Tibial nerve (tissue), 4 donors: Measurements from ENCODE around the gene EFTUD2. TPM values are rescaled to one million over a fixed set of nuclear protein-coding genes. Genes with fewer than 3 reads are reported as not detected.

ENCODE experiments used
- DNase-seq, 2 donors: peaks; one replicate each; pipeline ENCODE4 v3.0.0-alpha.2; 2019; ENCODE audit warnings: low spot score in 2 of 2
- H3K27ac ChIP-seq, 4 donors: fragments of 200-600 bp; sonication (generic) in 3 of 4; one replicate each; pipeline ENCODE4 v1.5.1; 2017 to 2019; ENCODE audit warnings: mild to moderate bottlenecking in 1 of 4
- H3K27me3 ChIP-seq, 2 donors: fragments of 200-600 bp; sonication (generic) in 1 of 2; one replicate each; pipeline versions ENCODE4 v1.5.1 to v1.6.0; 2017 to 2019
- H3K36me3 ChIP-seq, 3 donors: fragments of 200-600 bp; sonication (generic); one replicate each; pipeline ENCODE4 v1.5.1; 2018 to 2019
- H3K4me1 ChIP-seq, 4 donors: fragments of 200-600 bp; sonication (generic) in 3 of 4; one replicate each; pipeline ENCODE4 v1.5.1; 2017 to 2019
- H3K4me3 ChIP-seq, 4 donors: fragments of 200-600 bp; sonication (generic) in 3 of 4; one replicate each; pipeline ENCODE4 v1.5.1; 2017 to 2019; ENCODE audit warnings: mild to moderate bottlenecking in 1 of 4, moderate library complexity in 1 of 4
- H3K9me3 ChIP-seq, 4 donors: fragments of 200-600 bp; sonication (generic) in 3 of 4; one replicate each; pipeline ENCODE4 v1.5.1; 2017 to 2019
- EP300 ChIP-seq, 2 donors: sonication (generic); formaldehyde crosslinking; IDR thresholded peaks; one replicate each; pipeline ENCODE4 v1.6.1; 2017; ENCODE audit warnings: antibody characterized with exemption in 2 of 2, mild to moderate bottlenecking in 1 of 2
- POLR2A ChIP-seq, 2 donors: fragments of 450-650 bp; IDR thresholded peaks; one replicate each; pipeline ENCODE4 v1.6.1; 2017; ENCODE audit warnings: antibody characterized with exemption in 2 of 2, mild to moderate bottlenecking in 2 of 2, moderate library complexity in 2 of 2
- WGBS, 2 donors: methylation state at CpG; one replicate each; pipeline ENCODE4 v1.1.5; 2018; 5-methylcytosine and 5-hydroxymethylcytosine counted together
- total RNA-seq, 4 donors: library from RNA; depleted of rRNA; stranded (reverse); fragments of >200 nt; gene quantifications; one replicate each; pipeline ENCODE4 v1.1.0, GENCODE V29; 2016
- TF ChIP-seq, protein P1 (sequence below), 5 experiments: fragments of 200-600 bp in 3 of 5; fragments of 450-650 bp in 2 of 5; sonication (generic) in 3 of 5; IDR thresholded peaks; one replicate each; pipeline ENCODE4 v1.5.1; 2016 to 2019; ENCODE audit warnings: antibody characterized with exemption in 5 of 5, mild to moderate bottlenecking in 3 of 5, moderate library complexity in 2 of 5

The EFTUD2 gene
- total RNA-seq, 4 donors from 2014 or later, result 48.9 to 137 (median 57.0) TPM

GRCh38 chr17:44932787-44933097, 33.5 kb upstream of the EFTUD2 start:
- WGBS, 2 donors, result 46 to 88% methylated on average over 3 to 6 of the region's 6 CpGs
- Histone ChIP-seq H3K9me3 (no peaks in the 10 kb centered on the region), H3K27me3 (no peaks in the 10 kb centered on the region), H3K4me3 (no peak overlapping the region), H3K27ac (no peak overlapping the region), H3K4me1 (no peaks in the 10 kb centered on the region), H3K36me3 (no peaks in the 10 kb centered on the region)
- DNase-seq, result no peak
- TF ChIP-seq EP300 (IDR thresholded peaks at IDR 0.05) (no peak), POLR2A (IDR thresholded peaks at IDR 0.05) (no peak)
- TF ChIP-seq, protein P1, sequence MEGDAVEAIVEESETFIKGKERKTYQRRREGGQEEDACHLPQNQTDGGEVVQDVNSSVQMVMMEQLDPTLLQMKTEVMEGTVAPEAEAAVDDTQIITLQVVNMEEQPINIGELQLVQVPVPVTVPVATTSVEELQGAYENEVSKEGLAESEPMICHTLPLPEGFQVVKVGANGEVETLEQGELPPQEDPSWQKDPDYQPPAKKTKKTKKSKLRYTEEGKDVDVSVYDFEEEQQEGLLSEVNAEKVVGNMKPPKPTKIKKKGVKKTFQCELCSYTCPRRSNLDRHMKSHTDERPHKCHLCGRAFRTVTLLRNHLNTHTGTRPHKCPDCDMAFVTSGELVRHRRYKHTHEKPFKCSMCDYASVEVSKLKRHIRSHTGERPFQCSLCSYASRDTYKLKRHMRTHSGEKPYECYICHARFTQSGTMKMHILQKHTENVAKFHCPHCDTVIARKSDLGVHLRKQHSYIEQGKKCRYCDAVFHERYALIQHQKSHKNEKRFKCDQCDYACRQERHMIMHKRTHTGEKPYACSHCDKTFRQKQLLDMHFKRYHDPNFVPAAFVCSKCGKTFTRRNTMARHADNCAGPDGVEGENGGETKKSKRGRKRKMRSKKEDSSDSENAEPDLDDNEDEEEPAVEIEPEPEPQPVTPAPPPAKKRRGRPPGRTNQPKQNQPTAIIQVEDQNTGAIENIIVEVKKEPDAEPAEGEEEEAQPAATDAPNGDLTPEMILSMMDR (IDR thresholded peaks at IDR 0.05), result no peak

- no peaks in the 10 kb centered on the region for H3K36me3 ChIP-seq
- H3K4me3 ChIP-seq, result no peak overlapping the region
- WGBS, 2 donors, result 90 to 91% methylated on average over 6 to 8 of the region's 8 CpGs
- no peak for DNase-seq
- no peaks in the 10 kb centered on the region for H3K27me3 ChIP-seq
- H3K4me1 ChIP-seq, result no peaks in the 10 kb centered on the region
- TF ChIP-seq, protein P1 (IDR thresholded peaks at IDR 0.05), result no peak
- TF ChIP-seq POLR2A (IDR thresholded peaks at IDR 0.05) (no peak), EP300 (IDR thresholded peaks at IDR 0.05) (no peak)
- no peak overlapping the region for H3K27ac ChIP-seq
- H3K9me3 ChIP-seq, result no peaks in the 10 kb centered on the region
Measured at GRCh38 chr17:44932096-44932786, 33.0 kb upstream of the EFTUD2 start.

DNA sequence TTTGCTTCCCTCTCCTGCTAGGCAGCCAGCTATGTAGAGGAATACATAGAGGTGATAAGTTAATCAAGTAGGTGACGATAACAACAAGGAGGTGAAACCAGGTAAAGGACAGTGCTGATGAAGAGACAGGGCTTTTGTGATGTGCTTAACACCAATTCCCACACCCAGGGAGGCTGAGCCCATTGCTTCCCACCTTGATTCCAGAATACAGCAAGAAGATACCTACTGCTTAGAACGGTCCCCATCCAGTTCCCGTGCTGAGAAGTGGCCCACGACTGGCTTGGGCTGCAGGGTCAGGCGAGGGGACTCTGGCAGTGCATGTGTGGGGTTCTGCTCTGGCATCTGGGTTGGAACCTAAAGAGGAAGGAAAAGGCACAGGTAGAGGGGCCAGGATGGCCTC, 32.1 kb upstream of the EFTUD2 start:
- Histone ChIP-seq H3K27me3 (no peaks in the 10 kb centered on the region), H3K27ac (no peak overlapping the region), H3K36me3 (no peaks in the 10 kb centered on the region), H3K4me3 (no peak overlapping the region), H3K9me3 (no peaks in the 10 kb centered on the region), H3K4me1 (no peaks in the 10 kb centered on the region)
- DNase-seq, result no peak
- no peak for TF ChIP-seq POLR2A (IDR thresholded peaks at IDR 0.05)
- no peak for TF ChIP-seq EP300 (IDR thresholded peaks at IDR 0.05)
- TF ChIP-seq, protein P1 (IDR thresholded peaks at IDR 0.05), result no peak
- WGBS, 2 donors, result 84 to 91% methylated on average over 5 of the region's 5 CpGs

DNA sequence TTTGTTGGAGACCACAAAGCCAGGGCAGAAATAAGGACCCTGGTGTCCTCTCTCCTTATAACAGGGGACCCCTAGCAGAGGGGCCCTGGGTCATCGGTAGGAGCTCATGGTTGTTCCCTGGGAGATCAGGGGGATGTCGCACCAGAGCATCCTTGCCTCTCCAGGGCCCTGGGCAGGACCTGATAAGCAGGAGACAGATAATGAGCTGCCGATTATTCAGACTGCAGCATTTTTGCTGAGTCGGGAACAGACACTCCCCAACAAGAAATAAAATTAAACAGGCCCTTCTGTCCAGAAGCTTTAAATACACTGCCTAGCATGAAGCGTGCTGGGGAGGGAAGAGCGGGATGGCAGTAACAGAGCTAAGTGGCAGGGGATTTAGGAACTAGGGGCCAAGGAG, 31.4 kb upstream of the EFTUD2 start:
- no peak overlapping the region for H3K27ac ChIP-seq
- 88% methylated on average over 6 of the region's 6 CpGs for WGBS, 2 donors
- H3K36me3 ChIP-seq, result no peaks in the 10 kb centered on the region
- H3K9me3 ChIP-seq, result no peaks in the 10 kb centered on the region
- no peak for DNase-seq
- no peaks in the 10 kb centered on the region for H3K4me1 ChIP-seq
- TF ChIP-seq POLR2A (IDR thresholded peaks at IDR 0.05) (no peak), EP300 (IDR thresholded peaks at IDR 0.05) (no peak)
- TF ChIP-seq, protein P1 (IDR thresholded peaks at IDR 0.05), result no peak
- H3K27me3 ChIP-seq, result no peaks in the 10 kb centered on the region
- no peak overlapping the region for H3K4me3 ChIP-seq

DNA sequence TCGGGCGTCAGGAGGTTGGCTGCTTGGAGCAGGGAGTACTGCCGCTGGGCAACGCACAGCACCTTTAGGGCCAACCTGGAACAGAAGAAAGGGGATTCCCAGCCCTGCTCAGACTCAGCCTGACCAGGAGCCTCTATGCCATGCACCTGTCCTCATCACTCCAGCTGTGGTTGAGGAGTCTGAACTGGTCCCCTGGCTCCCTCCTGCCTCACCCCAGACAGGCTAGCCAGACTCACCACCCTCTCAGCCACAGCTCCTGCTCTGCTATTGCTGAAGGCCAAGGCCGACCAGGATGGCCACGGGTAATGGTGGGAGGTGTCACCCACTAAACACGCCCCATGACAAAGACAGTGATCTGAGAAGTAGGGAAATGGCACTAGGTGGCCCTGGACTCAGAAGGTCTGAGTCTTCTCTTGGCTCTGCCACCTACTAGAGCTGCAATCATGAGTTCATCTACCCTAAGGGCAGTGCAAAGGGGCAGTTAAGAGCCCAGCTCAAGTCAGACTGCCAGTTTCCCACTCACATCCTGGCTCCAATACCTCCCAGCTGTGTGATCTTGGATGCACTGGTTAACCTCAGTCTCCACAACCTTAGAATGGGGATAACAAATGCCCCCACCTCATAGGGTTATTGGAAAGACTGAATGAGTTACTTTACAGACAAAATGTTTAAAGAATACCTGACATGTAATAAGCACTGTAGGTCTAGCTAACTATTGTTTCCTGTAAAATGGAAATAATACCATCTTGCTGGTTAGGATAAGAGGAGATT, 29.9 kb upstream of the EFTUD2 start:
- no peak overlapping the region for H3K4me3 ChIP-seq
- no peaks in the 10 kb centered on the region for H3K9me3 ChIP-seq
- no peaks in the 10 kb centered on the region for H3K27me3 ChIP-seq
- TF ChIP-seq, protein P1 (IDR thresholded peaks at IDR 0.05), result no peak
- TF ChIP-seq EP300 (IDR thresholded peaks at IDR 0.05) (no peak), POLR2A (IDR thresholded peaks at IDR 0.05) (no peak)
- no peaks in the 10 kb centered on the region for H3K4me1 ChIP-seq
- H3K27ac ChIP-seq, result no peak overlapping the region
- no peaks in the 10 kb centered on the region for H3K36me3 ChIP-seq
- WGBS, 2 donors, result 88% methylated on average over 3 to 4 of the region's 7 CpGs
- no peak for DNase-seq
